Mesenchymal stem cell (in vitro differentiated cells and primary cell): Measurements from ENCODE around the gene SLC25A19.
A peak's percentile ranks its signal among the peaks of the same experiment; 100 is the strongest.

Source experiments
- DNase-seq: peaks from one replicate; pipeline ENCODE4 v3.0.0-alpha.2; 2013
- H2AFZ ChIP-seq: one replicate; pipeline ENCODE4 v1.6.1; 2013; ENCODE audit warnings: low read depth, mild to moderate bottlenecking, control low read depth, inconsistent platforms, low read length, moderate library complexity
- H2AK5ac ChIP-seq: 2 replicates; pipeline ENCODE4 v1.6.1; 2013; ENCODE audit warnings: low read length, moderate library complexity, mild to moderate bottlenecking, inconsistent platforms; ENCODE audit not compliant: severe bottlenecking
- H2BK120ac ChIP-seq: one replicate; pipeline ENCODE4 v1.6.1; 2013; ENCODE audit warnings: low read depth, mild to moderate bottlenecking, inconsistent platforms, low read length, moderate library complexity
- H2BK12ac ChIP-seq, 2 experiments: one replicate each; pipeline ENCODE4 v1.6.1; 2013; ENCODE audit warnings: inconsistent platforms in 2 of 2, low read length in 2 of 2, mild to moderate bottlenecking in 2 of 2, moderate library complexity in 2 of 2, control low read depth in 1 of 2
- H2BK15ac ChIP-seq: one replicate; pipeline ENCODE4 v1.6.1; 2013; ENCODE audit warnings: mild to moderate bottlenecking, low read depth, inconsistent platforms; ENCODE audit not compliant: poor library complexity, severe bottlenecking
- H2BK5ac ChIP-seq: 2 replicates; pipeline ENCODE4 v1.6.1; 2013; ENCODE audit warnings: low read depth, mild to moderate bottlenecking, low read length, control low read depth, inconsistent platforms; ENCODE audit not compliant: poor library complexity, severe bottlenecking
- H3K14ac ChIP-seq, 2 experiments: one replicate each; pipeline ENCODE4 v1.6.1; 2013; ENCODE audit warnings: inconsistent platforms in 2 of 2, low read length in 2 of 2, control low read depth in 1 of 2, mild to moderate bottlenecking in 1 of 2, moderate library complexity in 1 of 2
- H3K18ac ChIP-seq, 2 experiments: one replicate each; pipeline ENCODE4 v1.6.1; 2013; ENCODE audit warnings: inconsistent platforms in 2 of 2, low read length in 2 of 2, control low read depth in 1 of 2, low read depth in 1 of 2, mild to moderate bottlenecking in 1 of 2
- H3K23ac ChIP-seq, 2 experiments: one replicate each; pipeline ENCODE4 v1.6.1; 2013; ENCODE audit warnings: inconsistent platforms in 2 of 2, low read length in 2 of 2, mild to moderate bottlenecking in 2 of 2, moderate library complexity in 2 of 2, control low read depth in 1 of 2
- H3K27ac ChIP-seq: 2 replicates; pipeline ENCODE4 v1.5.1; 2013; ENCODE audit warnings: mild to moderate bottlenecking, moderate library complexity, low read length, control low read depth, inconsistent platforms; ENCODE audit not compliant: poor library complexity, severe bottlenecking
- H3K27me3 ChIP-seq, 2 experiments: 2 replicates each; pipeline versions ENCODE4 v1.6.1 to v1.7.0; 2013; ENCODE audit warnings: low read length in 2 of 2, mild to moderate bottlenecking in 2 of 2, moderate library complexity in 2 of 2, control low read depth in 1 of 2, inconsistent platforms in 1 of 2; ENCODE audit not compliant: control insufficient read depth in 1 of 2, insufficient read depth in 1 of 2
- H3K36me3 ChIP-seq, 2 experiments: 2 replicates each; pipeline versions ENCODE4 v1.6.1 to v1.7.0; 2013; ENCODE audit warnings: low read length in 2 of 2, control low read depth in 1 of 2, inconsistent platforms in 1 of 2, low read depth in 1 of 2, mild to moderate bottlenecking in 1 of 2; ENCODE audit not compliant: insufficient read depth in 2 of 2, control insufficient read depth in 1 of 2
- H3K4ac ChIP-seq, 2 experiments: one replicate each; pipeline ENCODE4 v1.6.1; 2013; ENCODE audit warnings: inconsistent platforms in 2 of 2, low read length in 2 of 2, mild to moderate bottlenecking in 2 of 2, moderate library complexity in 2 of 2, control low read depth in 1 of 2, low read depth in 1 of 2
- H3K4me1 ChIP-seq: 2 replicates; pipeline ENCODE4 v1.6.1; 2013; ENCODE audit warnings: low read depth, low read length, control low read depth; ENCODE audit not compliant: control insufficient read depth, insufficient read depth
- H3K4me2 ChIP-seq: 2 replicates; pipeline ENCODE4 v1.6.1; 2013; ENCODE audit warnings: low read length, mild to moderate bottlenecking, inconsistent platforms; ENCODE audit not compliant: poor library complexity, severe bottlenecking
- H3K4me3 ChIP-seq, 2 experiments: 2 replicates each; pipeline versions ENCODE4 v1.5.1 to v1.7.0; 2013; ENCODE audit warnings: low read length in 2 of 2, mild to moderate bottlenecking in 2 of 2, control low read depth in 1 of 2, low read depth in 1 of 2; ENCODE audit not compliant: insufficient read depth in 1 of 2
- H3K79me1 ChIP-seq: replicated peaks from 2 replicates; pipeline ENCODE4 v1.6.1; 2013; ENCODE audit warnings: mild to moderate bottlenecking, control low read depth, low read length, inconsistent platforms; ENCODE audit not compliant: poor library complexity, severe bottlenecking
- H3K9ac ChIP-seq: 2 replicates; pipeline ENCODE4 v1.7.0; 2013; ENCODE audit warnings: mild to moderate bottlenecking, low read length, moderate library complexity
- H3K9me3 ChIP-seq: 2 replicates; pipeline ENCODE4 v1.7.0; 2013; ENCODE audit warnings: mild to moderate bottlenecking, low read length; ENCODE audit not compliant: control insufficient read depth
- H4K8ac ChIP-seq: one replicate; pipeline ENCODE4 v1.6.1; 2013; ENCODE audit warnings: inconsistent platforms, mild to moderate bottlenecking, low read length, moderate library complexity
- H4K91ac ChIP-seq: one replicate; pipeline ENCODE4 v1.6.1; 2013; ENCODE audit warnings: mild to moderate bottlenecking, low read length, inconsistent platforms
- WGBS: methylation state at CpG from one replicate; pipeline ENCODE4 v1.1.7; 2013; ENCODE audit warnings: mixed read lengths; 5-methylcytosine and 5-hydroxymethylcytosine counted together

SLC25A19 gene

GRCh38 chr17:75271233-75271954 lies 17.8 kb downstream of the SLC25A19 start:
- H3K23ac ChIP-seq, result peak overlapping the region in 1 of 2 experiments; percentile 14
- peaks cover 18% of the 10 kb centered on the region for H3K4me1 ChIP-seq
- no peaks in the 10 kb centered on the region for H3K9me3 ChIP-seq
- H2BK5ac ChIP-seq, result no peak overlapping the region
- peak overlapping the region in 1 of 2 experiments; percentile 69 for H3K14ac ChIP-seq
- no peaks in the 10 kb centered on the region for H3K27me3 ChIP-seq
- H3K4me2 ChIP-seq, result peak overlapping the region; percentile 99
- H2AK5ac ChIP-seq, result no peak overlapping the region
- H3K27ac ChIP-seq, result no peak overlapping the region
- peaks cover 7% of the 10 kb centered on the region for H3K79me1 ChIP-seq
- peak overlapping the region; percentile 12 for H4K91ac ChIP-seq
- H2AFZ ChIP-seq, result peak overlapping the region; percentile 98
- H3K4me3 ChIP-seq, result peak overlapping the region; percentile 85 to 88
- WGBS, result 1% methylated on average over 69 of the region's 74 CpGs
- H2BK15ac ChIP-seq, result no peak overlapping the region
- peak overlapping the region in 1 of 2 experiments; percentile 78 for H3K18ac ChIP-seq
- H2BK12ac ChIP-seq, result peak overlapping the region in 1 of 2 experiments; percentile 34
- peak; percentile 62 for DNase-seq
- H3K9ac ChIP-seq, result peak overlapping the region; percentile 60
- peak overlapping the region; percentile 93 for H4K8ac ChIP-seq
- no peak overlapping the region for H2BK120ac ChIP-seq
- H3K4ac ChIP-seq, result peak overlapping the region in 1 of 2 experiments; percentile 86
- H3K36me3 ChIP-seq, result peaks cover 11 to 20% of the 10 kb centered on the region in 2 experiments

- Histone ChIP-seq H2BK120ac (no peak within 1 kb of the TSS), H3K36me3 (peaks cover 16 to 25% of the 10 kb centered on the region in 2 experiments), H3K14ac (peak within 1 kb of the TSS in 1 of 2 experiments; percentile 69), H3K27me3 (no peaks in the 10 kb centered on the region), H3K4me3 (peak within 1 kb of the TSS; percentile 85 to 88), H2BK5ac (no peak within 1 kb of the TSS), H3K23ac (peak within 1 kb of the TSS in 1 of 2 experiments; percentile 48), H2BK12ac (peak within 1 kb of the TSS in 1 of 2 experiments; percentile 34), H3K27ac (no peak within 1 kb of the TSS), H4K91ac (peak within 1 kb of the TSS; percentile 20), H4K8ac (peak within 1 kb of the TSS; percentile 93), H3K4me2 (peak within 1 kb of the TSS; percentile 99), H3K9ac (peak within 1 kb of the TSS; percentile 88), H3K4me1 (peaks cover 18% of the 10 kb centered on the region), H3K4ac (peak within 1 kb of the TSS in 1 of 2 experiments; percentile 86), H2AFZ (peak within 1 kb of the TSS; percentile 98), H3K18ac (peak within 1 kb of the TSS in 1 of 2 experiments; percentile 78), H2BK15ac (no peak within 1 kb of the TSS), H3K9me3 (no peaks in the 10 kb centered on the region), H3K79me1 (peaks cover 8% of the 10 kb centered on the region), H2AK5ac (no peak within 1 kb of the TSS)
- 0% methylated on average over 16 of the region's 39 CpGs for WGBS
- DNase-seq, result no peak
Measured at GRCh38 chr17:75270966-75271232, 18.3 kb downstream of the SLC25A19 start, which contains the start of gene MIF4GD. Gene MIF4GD (minus strand): TSS chr17:75271231. CDS start chr17:75270195, 1,036 bp downstream.

DNA sequence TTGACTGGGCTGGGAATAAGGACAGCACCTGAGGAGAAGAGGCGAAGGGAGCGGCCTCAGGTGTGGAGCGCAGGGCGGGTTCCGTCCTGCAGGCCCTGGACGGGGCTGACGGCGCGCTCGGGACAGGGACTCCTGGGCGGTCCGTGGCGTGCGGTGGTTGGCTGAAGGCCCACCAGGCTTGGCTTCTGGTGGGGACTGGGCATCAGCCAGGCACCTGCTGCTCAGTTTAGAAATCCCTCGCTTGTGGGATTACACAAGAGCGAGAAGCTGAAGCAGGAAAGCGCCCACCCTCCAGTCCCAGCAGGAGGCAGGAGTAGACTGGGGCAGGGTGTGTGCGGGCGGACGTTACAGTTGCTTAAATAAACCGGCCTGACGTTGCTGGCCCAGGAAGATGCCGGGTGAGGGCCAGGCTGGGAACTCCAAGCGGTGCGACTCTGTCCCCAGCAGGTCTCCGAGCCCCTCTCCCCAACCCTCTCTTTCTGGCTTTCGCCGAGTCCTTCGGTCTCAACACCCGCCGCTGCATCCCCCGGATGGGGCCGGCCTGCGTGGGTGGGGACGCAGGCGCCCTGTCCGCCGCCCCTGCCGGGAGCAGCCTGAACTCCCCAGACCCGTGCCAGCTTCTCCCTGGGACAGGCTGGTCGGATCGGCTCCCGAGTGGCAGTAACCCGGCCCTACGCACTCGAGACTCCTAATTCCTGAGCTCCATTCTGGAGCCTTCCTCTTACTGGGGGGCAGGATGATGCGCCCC lies 18.8 kb downstream of the SLC25A19 start:
- H3K36me3 ChIP-seq, result peaks cover 21 to 30% of the 10 kb centered on the region in 2 experiments
- H2BK15ac ChIP-seq, result no peak overlapping the region
- H3K9me3 ChIP-seq, result no peaks in the 10 kb centered on the region
- H3K23ac ChIP-seq, result no peak overlapping the region
- H2BK12ac ChIP-seq, result no peak overlapping the region
- H4K8ac ChIP-seq, result peak overlapping the region; percentile 92
- H3K9ac ChIP-seq, result peak overlapping the region; percentile 88
- H2BK120ac ChIP-seq, result no peak overlapping the region
- peak overlapping the region in 1 of 2 experiments; percentile 6 for H3K4ac ChIP-seq
- peak overlapping the region in 1 of 2 experiments; percentile 26 for H3K14ac ChIP-seq
- no peaks in the 10 kb centered on the region for H3K27me3 ChIP-seq
- 3% methylated on average over 47 of the region's 47 CpGs for WGBS
- peak overlapping the region; percentile 85 to 88 for H3K4me3 ChIP-seq
- peaks cover 18% of the 10 kb centered on the region for H3K4me1 ChIP-seq
- H2AK5ac ChIP-seq, result no peak overlapping the region
- peaks cover 12% of the 10 kb centered on the region for H3K79me1 ChIP-seq
- H2AFZ ChIP-seq, result peak overlapping the region; percentile 49
- H3K18ac ChIP-seq, result peak overlapping the region in 1 of 2 experiments; percentile 61
- peak overlapping the region; percentile 85 for H3K4me2 ChIP-seq
- DNase-seq, result peak; percentile 86
- no peak overlapping the region for H2BK5ac ChIP-seq
- peak overlapping the region; percentile 20 for H4K91ac ChIP-seq
- H3K27ac ChIP-seq, result no peak overlapping the region

DNA sequence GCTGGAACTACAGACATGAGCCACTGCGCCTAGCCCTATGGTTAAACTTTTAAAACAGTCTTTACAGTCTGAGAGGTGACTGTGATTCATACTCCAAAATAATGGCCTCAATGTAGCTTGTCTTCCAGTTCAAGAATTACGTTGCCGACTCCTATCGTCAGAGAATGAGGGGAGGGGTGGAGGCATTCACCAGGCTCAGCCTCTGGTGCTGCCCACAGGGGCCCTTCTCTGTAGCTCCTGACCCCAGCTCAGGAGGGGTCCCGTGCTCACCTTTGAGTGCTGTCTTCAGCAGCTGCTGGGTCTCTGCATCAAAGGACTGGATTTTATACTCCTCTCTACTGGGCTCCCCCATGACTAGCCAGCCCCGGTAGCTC lies 19.4 kb downstream of the SLC25A19 start:
- H3K79me1 ChIP-seq, result peaks cover 13% of the 10 kb centered on the region
- H2BK12ac ChIP-seq, result no peak overlapping the region
- no peak overlapping the region for H3K18ac ChIP-seq
- H3K4me3 ChIP-seq, result peak overlapping the region; percentile 85 to 88
- peak overlapping the region; percentile 20 for H4K91ac ChIP-seq
- H3K4me1 ChIP-seq, result peaks cover 18% of the 10 kb centered on the region
- H3K9ac ChIP-seq, result peak overlapping the region; percentile 88
- H3K27ac ChIP-seq, result no peak overlapping the region
- peak overlapping the region in 1 of 2 experiments; percentile 6 for H3K4ac ChIP-seq
- H2AK5ac ChIP-seq, result no peak overlapping the region
- WGBS, result 36% methylated on average over 6 of the region's 6 CpGs
- H3K14ac ChIP-seq, result no peak overlapping the region
- no peak overlapping the region for H2BK15ac ChIP-seq
- peak overlapping the region; percentile 49 for H2AFZ ChIP-seq
- H3K36me3 ChIP-seq, result peaks cover 26 to 34% of the 10 kb centered on the region in 2 experiments
- no peak overlapping the region for H4K8ac ChIP-seq
- DNase-seq, result no peak
- H2BK5ac ChIP-seq, result no peak overlapping the region
- H3K27me3 ChIP-seq, result no peaks in the 10 kb centered on the region
- no peaks in the 10 kb centered on the region for H3K9me3 ChIP-seq
- peak overlapping the region; percentile 85 for H3K4me2 ChIP-seq
- H3K23ac ChIP-seq, result no peak overlapping the region
- H2BK120ac ChIP-seq, result no peak overlapping the region
